WERI-Rb-1 (cell line): ENCODE results near the gene KLHL33.

ENCODE experiments used
- DNase-seq: peaks from one replicate; pipeline ENCODE4 v3.0.0-alpha.2; 2020
- H3K27ac ChIP-seq: fragments of 250-450 bp; sonication (Bioruptor Pico); 2 replicates; pipeline ENCODE4 v1.5.1; 2020; ENCODE audit warnings: mild to moderate bottlenecking, moderate library complexity
- H3K27me3 ChIP-seq: fragments of 250-450 bp; sonication (Bioruptor Pico); 2 replicates; pipeline ENCODE4 v1.5.1; 2021; ENCODE audit warnings: mild to moderate bottlenecking, low read depth, moderate library complexity; ENCODE audit not compliant: insufficient read depth, severe bottlenecking
- H3K36me3 ChIP-seq: fragments of 250-450 bp; sonication (Bioruptor Pico); 2 replicates; pipeline ENCODE4 v1.5.1; 2020; ENCODE audit warnings: mild to moderate bottlenecking, moderate library complexity
- H3K4me3 ChIP-seq: 2 replicates; pipeline ENCODE4 v1.5.1; 2011; ENCODE audit warnings: low read depth, mild to moderate bottlenecking, control low read depth, low read length
- H3K9me3 ChIP-seq: fragments of 250-450 bp; sonication (Bioruptor Pico); 2 replicates; pipeline ENCODE4 v1.5.1; 2021; ENCODE audit warnings: mild to moderate bottlenecking, moderate library complexity; ENCODE audit not compliant: severe bottlenecking
- TF ChIP-seq, protein P1 (sequence below): IDR thresholded peaks from 2 replicates; pipeline ENCODE4 v1.5.1; 2011; ENCODE audit warnings: low read depth, mild to moderate bottlenecking, control low read depth, inconsistent platforms, low read length

KLHL33 gene

DNA sequence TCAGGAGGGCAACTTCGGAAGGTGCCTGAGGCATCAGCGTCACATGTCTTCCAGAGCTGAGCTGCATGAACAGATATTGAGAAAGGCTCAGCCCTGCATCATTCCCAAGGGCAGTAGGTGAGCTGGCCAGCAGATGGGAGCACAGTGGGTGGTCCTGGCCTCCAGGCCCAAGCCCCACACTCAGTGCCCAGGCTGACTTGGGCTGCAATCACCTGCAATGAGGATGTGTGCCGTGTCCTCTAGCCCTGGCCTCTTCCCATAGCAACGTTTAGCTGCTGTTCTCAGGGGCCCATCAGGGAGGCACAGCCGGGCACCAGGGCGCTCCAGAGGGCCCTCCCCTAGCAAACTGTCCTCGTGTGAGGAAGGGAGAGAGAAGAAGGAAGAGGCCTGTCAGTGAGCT is 54.6 kb downstream of the KLHL33 start:
- peak; percentile 62 for DNase-seq
- no peaks in the 10 kb centered on the region for H3K27me3 ChIP-seq

DNA sequence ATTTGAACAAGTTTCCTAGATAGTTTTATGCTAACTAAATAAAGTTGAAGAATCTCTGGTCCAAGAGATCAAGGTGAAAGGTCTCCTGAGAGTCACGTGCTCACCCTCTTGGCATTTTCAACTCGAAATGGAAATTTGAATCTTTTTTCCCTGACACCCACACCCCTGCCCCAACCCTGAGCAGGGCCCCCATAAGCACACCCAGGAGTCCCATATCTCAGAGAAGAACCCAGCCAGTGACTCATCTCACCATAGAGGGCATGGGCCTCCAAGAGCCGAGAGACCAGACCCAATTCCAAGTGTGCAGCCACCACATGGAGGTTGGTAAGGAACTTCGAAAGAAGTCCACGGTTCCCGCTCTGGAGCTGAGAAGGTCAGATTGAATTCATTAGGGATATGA is 55.3 kb downstream of the KLHL33 start:
- no peak overlapping the region for H3K4me3 ChIP-seq
- peaks cover 88% of the 10 kb centered on the region for H3K36me3 ChIP-seq
- no peak overlapping the region for H3K27ac ChIP-seq
- no peaks in the 10 kb centered on the region for H3K9me3 ChIP-seq
- H3K27me3 ChIP-seq = no peaks in the 10 kb centered on the region
- no peak for DNase-seq
- TF ChIP-seq, protein P1, sequence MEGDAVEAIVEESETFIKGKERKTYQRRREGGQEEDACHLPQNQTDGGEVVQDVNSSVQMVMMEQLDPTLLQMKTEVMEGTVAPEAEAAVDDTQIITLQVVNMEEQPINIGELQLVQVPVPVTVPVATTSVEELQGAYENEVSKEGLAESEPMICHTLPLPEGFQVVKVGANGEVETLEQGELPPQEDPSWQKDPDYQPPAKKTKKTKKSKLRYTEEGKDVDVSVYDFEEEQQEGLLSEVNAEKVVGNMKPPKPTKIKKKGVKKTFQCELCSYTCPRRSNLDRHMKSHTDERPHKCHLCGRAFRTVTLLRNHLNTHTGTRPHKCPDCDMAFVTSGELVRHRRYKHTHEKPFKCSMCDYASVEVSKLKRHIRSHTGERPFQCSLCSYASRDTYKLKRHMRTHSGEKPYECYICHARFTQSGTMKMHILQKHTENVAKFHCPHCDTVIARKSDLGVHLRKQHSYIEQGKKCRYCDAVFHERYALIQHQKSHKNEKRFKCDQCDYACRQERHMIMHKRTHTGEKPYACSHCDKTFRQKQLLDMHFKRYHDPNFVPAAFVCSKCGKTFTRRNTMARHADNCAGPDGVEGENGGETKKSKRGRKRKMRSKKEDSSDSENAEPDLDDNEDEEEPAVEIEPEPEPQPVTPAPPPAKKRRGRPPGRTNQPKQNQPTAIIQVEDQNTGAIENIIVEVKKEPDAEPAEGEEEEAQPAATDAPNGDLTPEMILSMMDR = no peak

More for the DNA sequence above, 54.6 kb downstream of the KLHL33 start:
- no peak overlapping the region for H3K4me3 ChIP-seq
- H3K27ac ChIP-seq = peak overlapping the region; percentile 42; the same call in 1 of the 2 replicates
- TF ChIP-seq, protein P1 = no peak
- H3K9me3 ChIP-seq = no peaks in the 10 kb centered on the region
- peaks cover 87% of the 10 kb centered on the region for H3K36me3 ChIP-seq

DNA sequence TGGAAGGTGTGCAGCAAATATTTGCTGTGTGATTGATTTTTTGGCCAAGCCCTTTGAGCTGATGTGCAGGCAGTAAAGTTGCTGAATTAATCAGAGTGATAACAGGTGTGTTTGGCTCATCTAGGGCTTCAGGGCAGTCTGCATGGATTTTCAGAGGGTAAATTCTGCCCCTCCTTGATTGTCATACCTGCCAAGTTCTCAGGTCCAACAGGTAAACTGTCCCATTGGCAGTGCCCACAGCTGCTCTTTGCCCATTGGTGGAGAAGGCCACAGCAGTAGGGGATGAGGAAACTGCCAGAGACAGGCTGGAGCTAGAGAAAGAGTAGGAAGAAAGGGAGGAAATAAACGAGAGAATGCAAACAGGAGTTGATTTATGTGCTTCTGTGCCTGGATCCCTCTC is 56.2 kb downstream of the KLHL33 start:
- TF ChIP-seq, protein P1 = no peak
- no peaks in the 10 kb centered on the region for H3K27me3 ChIP-seq
- H3K36me3 ChIP-seq = peaks cover 87% of the 10 kb centered on the region
- no peak overlapping the region for H3K4me3 ChIP-seq
- no peak overlapping the region for H3K27ac ChIP-seq
- DNase-seq = no peak
- no peaks in the 10 kb centered on the region for H3K9me3 ChIP-seq

DNA sequence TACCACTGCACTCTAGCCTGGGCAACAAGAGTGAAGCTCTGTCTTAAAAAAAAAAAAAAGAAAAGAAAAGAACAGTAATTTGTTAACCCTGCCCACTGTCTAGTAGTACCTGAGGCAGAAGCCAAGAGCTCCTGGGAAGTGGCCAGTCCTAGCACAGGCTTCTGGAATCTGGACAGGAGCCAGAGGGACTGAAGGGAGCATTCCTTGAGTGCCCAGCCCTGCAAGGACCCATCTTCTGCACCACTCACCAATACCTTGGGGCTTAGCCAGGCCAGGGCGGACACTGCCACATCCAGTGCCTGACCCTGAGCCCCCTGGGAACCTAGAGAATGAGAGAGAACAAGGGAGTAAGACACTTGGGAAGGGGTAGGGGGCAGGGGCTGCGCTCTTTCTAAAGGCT is 58.8 kb downstream of the KLHL33 start:
- TF ChIP-seq, protein P1 = no peak
- peaks cover 84% of the 10 kb centered on the region for H3K36me3 ChIP-seq
- H3K27me3 ChIP-seq = no peaks in the 10 kb centered on the region
- no peak for DNase-seq
- no peaks in the 10 kb centered on the region for H3K9me3 ChIP-seq
- H3K27ac ChIP-seq = no peak overlapping the region
- no peak overlapping the region for H3K4me3 ChIP-seq

DNA sequence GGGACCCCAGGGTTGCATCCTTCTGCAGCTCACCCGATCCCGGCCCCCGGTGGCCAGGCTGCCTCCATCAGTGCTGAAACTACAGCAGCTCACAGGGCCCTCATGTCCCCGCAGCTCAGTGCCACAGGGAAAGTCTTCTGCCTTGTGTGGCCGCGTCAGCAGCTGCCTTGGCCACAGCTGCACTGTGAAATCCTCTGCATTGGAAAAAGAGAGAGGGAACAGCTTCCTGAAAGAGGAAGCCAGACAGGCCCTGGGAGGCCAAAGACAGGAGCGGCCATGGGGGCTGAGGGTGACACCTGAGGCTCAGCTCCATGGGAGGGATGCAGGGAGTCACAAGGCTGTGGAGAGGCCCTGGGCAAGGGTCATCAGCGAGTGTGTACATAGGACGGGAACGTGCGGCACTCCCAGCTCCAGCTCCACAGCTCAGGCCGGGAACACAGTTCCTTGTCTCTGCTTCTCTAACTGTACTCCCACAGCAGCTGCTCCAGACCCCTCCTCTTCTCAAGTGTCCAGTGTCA is 59.8 kb downstream of the KLHL33 start:
- TF ChIP-seq, protein P1 = no peak
- Histone ChIP-seq H3K9me3 (no peaks in the 10 kb centered on the region), H3K4me3 (no peak overlapping the region), H3K36me3 (peaks cover 84% of the 10 kb centered on the region), H3K27ac (no peak overlapping the region), H3K27me3 (no peaks in the 10 kb centered on the region)
- DNase-seq = no peak
